Stomach (tissue), 9 donors: ENCODE data around the gene PLEKHA6. TPM values are rescaled to one million over a fixed set of nuclear protein-coding genes. Genes with fewer than 3 reads are reported as not detected.
A peak's percentile ranks its signal among the peaks of the same experiment; 100 is the strongest.

Experiments
- DNase-seq, 2 donors: peaks; one replicate each; pipeline versions ENCODE4 v3.0.0 to v3.0.0-alpha.2; 2013 to 2019
- H3K27ac ChIP-seq, 5 donors: fragments of 200-600 bp in 4 of 5; sonication (generic) in 4 of 5; one replicate each; pipeline ENCODE4 v1.5.1; 2013 to 2019; ENCODE audit warnings: mild to moderate bottlenecking in 1 of 5, moderate library complexity in 1 of 5
- H3K27me3 ChIP-seq, 3 donors: fragments of 200-600 bp; sonication (generic); one replicate each; pipeline ENCODE4 v1.5.1; 2017 to 2019; ENCODE audit warnings: mixed run types in 1 of 3
- H3K36me3 ChIP-seq, 4 donors: fragments of 200-600 bp; sonication (generic); 1 replicate in 3 of 4; 2 replicates in 1 of 4; pipeline ENCODE4 v1.5.1; 2016 to 2019
- H3K4me1 ChIP-seq, 4 donors: fragments of 200-600 bp; sonication (generic); one replicate each; pipeline ENCODE4 v1.5.1; 2016 to 2019
- H3K4me3 ChIP-seq, 4 donors: fragments of 200-600 bp; sonication (generic) in 3 of 4; one replicate each; pipeline ENCODE4 v1.5.1; 2016 to 2019; ENCODE audit warnings: mild to moderate bottlenecking in 1 of 4
- H3K9me3 ChIP-seq, 4 donors: fragments of 200-600 bp; sonication (generic); one replicate each; pipeline ENCODE4 v1.5.1; 2016 to 2019
- CTCF ChIP-seq, 7 experiments: fragments of 450-650 bp in 4 of 7; fragments of 200-600 bp in 3 of 7; sonication (generic) in 3 of 7; IDR thresholded peaks; one replicate each; pipeline ENCODE4 v1.5.1; 2016 to 2019; ENCODE audit warnings: antibody characterized with exemption in 7 of 7, control low read depth in 2 of 7, mild to moderate bottlenecking in 1 of 7
- EP300 ChIP-seq: sonication (generic); formaldehyde crosslinking; IDR thresholded peaks from one replicate; pipeline ENCODE4 v1.6.1; 2017; ENCODE audit warnings: antibody characterized with exemption
- POLR2A ChIP-seq, 4 donors: fragments of 450-650 bp; IDR thresholded peaks; one replicate each; pipeline ENCODE4 v1.6.1; 2016; ENCODE audit warnings: antibody characterized with exemption in 4 of 4, control low read depth in 2 of 4, mild to moderate bottlenecking in 1 of 4, moderate library complexity in 1 of 4
- POLR2AphosphoS5 ChIP-seq, 3 donors: sonication (generic); formaldehyde crosslinking; IDR thresholded peaks; one replicate each; pipeline ENCODE4 v1.6.1; 2016; ENCODE audit warnings: antibody characterized with exemption in 3 of 3
- WGBS, 5 donors: extraction: QIAGEN DNeasy Blood & Tissue Kit in 3 of 5; methylation state at CpG; one replicate each; pipeline versions ENCODE4 v1.1.5 to v1.1.7; 2013 to 2018; 5-methylcytosine and 5-hydroxymethylcytosine counted together
- intact Hi-C: fragments of 100-400 bp; cut with DNase I; formaldehyde crosslinking; loops from one replicate; pipeline ENCODE4 v1.15.1; 2023; ENCODE audit warnings: low total_unique reads
- polyA plus RNA-seq, 3 donors: library from polyadenylated mRNA; stranded (reverse); fragments of 200-250 nt; gene quantifications; one replicate each; pipeline ENCODE4 v1.2.3, GENCODE V29; 2013
- total RNA-seq, 5 donors: library from RNA; depleted of rRNA; stranded (reverse); fragments of >200 nt; gene quantifications; one replicate each; pipeline versions ENCODE4 v1.1.0 to v1.2.3, GENCODE V29; 2014 to 2016
- donor health status: healthy with polysubstance abuse.
- donor health status: Bipolar disorder and iron deficiency.
- donor health status: healthy.

The PLEKHA6 gene
- total and polyA plus RNA-seq, 8 donors: 6.4 to 97.9 (median 34.8) TPM

GRCh38 chr1:204280099-204280961, 79.4 kb downstream of the PLEKHA6 start:
- Histone ChIP-seq H3K9me3 (no peaks in the 10 kb centered on the region), H3K27me3 (no peaks in the 10 kb centered on the region), H3K4me1 (peaks cover 87 to 100% (median 94%) of the 10 kb centered on the region in 4 donors), H3K4me3 (no peak overlapping the region), H3K36me3 (no peaks in the 10 kb centered on the region), H3K27ac (peak overlapping the region in 1 of 5 donors; percentile 82)
- no peak for DNase-seq
- 31 to 56% (median 40%) methylated on average over 5 of the region's 5 CpGs for WGBS, 5 donors
- TF ChIP-seq POLR2A (IDR thresholded peaks at IDR 0.05): no peak
- TF ChIP-seq EP300: no peak
- no peak for TF ChIP-seq POLR2AphosphoS5 (IDR thresholded peaks at IDR 0.05)
- no peak for TF ChIP-seq CTCF (IDR thresholded peaks at IDR 0.05)
- intact Hi-C loops: no loop called here

- Histone ChIP-seq H3K27ac (peak overlapping the region in 3 of 5 donors; percentile 40 to 53 (median 49)), H3K4me3 (no peak overlapping the region), H3K27me3 (no peaks in the 10 kb centered on the region), H3K9me3 (no peaks in the 10 kb centered on the region), H3K4me1 (peaks cover 75 to 96% (median 87%) of the 10 kb centered on the region in 4 donors), H3K36me3 (peaks cover 0 to 9% (median 6%) of the 10 kb centered on the region in 4 donors)
- DNase-seq: peak in 1 of 2 donors; percentile 46
- intact Hi-C loops: no loop called here
- 17 to 36% (median 22%) methylated on average over 4 of the region's 4 CpGs for WGBS, 5 donors
- no peak for TF ChIP-seq CTCF (IDR thresholded peaks at IDR 0.05)
- no peak for TF ChIP-seq POLR2A (IDR thresholded peaks at IDR 0.05)
- TF ChIP-seq EP300: no peak
- no peak for TF ChIP-seq POLR2AphosphoS5 (IDR thresholded peaks at IDR 0.05)
Measured at GRCh38 chr1:204278958-204279357, 80.8 kb downstream of the PLEKHA6 start.

- Histone ChIP-seq H3K36me3 (peaks cover 5 to 16% (median 13%) of the 10 kb centered on the region in 4 donors), H3K4me1 (peaks cover 68 to 89% (median 81%) of the 10 kb centered on the region in 4 donors), H3K4me3 (no peak overlapping the region), H3K27ac (peak overlapping the region in 4 of 5 donors; percentile 36 to 49 (median 44)), H3K9me3 (no peaks in the 10 kb centered on the region), H3K27me3 (no peaks in the 10 kb centered on the region)
- intact Hi-C loops: no loop called here
- TF ChIP-seq EP300 (no peak), CTCF (IDR thresholded peaks at IDR 0.05) (no peak), POLR2A (IDR thresholded peaks at IDR 0.05) (no peak), POLR2AphosphoS5 (IDR thresholded peaks at IDR 0.05) (no peak)
- WGBS, 5 donors: 25 to 38% (median 27%) methylated on average over 4 of the region's 4 CpGs
- peak in 1 of 2 donors; percentile 80 for DNase-seq
Measured at GRCh38 chr1:204278251-204278650, 81.5 kb downstream of the PLEKHA6 start.

- H3K36me3 ChIP-seq: peaks cover 10 to 21% (median 19%) of the 10 kb centered on the region in 4 donors
- whole genome bisulfite sequencing, 5 donors: 32 to 56% (median 46%) methylated on average over 14 of the region's 14 CpGs
- peak overlapping the region in 4 of 5 donors; percentile 36 to 49 (median 44) for H3K27ac ChIP-seq
- DNase-seq: peak in 1 of 2 donors; percentile 71
- no peaks in the 10 kb centered on the region for H3K9me3 ChIP-seq
- intact Hi-C loops: no loop called here
- H3K27me3 ChIP-seq: no peaks in the 10 kb centered on the region
- peaks cover 62 to 86% (median 77%) of the 10 kb centered on the region in 4 donors for H3K4me1 ChIP-seq
- peak overlapping the region in 1 of 4 donors; percentile 28 for H3K4me3 ChIP-seq
- no peak for TF ChIP-seq CTCF (IDR thresholded peaks at IDR 0.05)
- no peak for TF ChIP-seq POLR2AphosphoS5 (IDR thresholded peaks at IDR 0.05)
- no peak for TF ChIP-seq EP300
- no peak for TF ChIP-seq POLR2A (IDR thresholded peaks at IDR 0.05)
Measured at GRCh38 chr1:204277563-204278219, 82.0 kb downstream of the PLEKHA6 start.
